Measurements from ENCODE around the gene PLA2G12A.

The PLA2G12A gene

DNA sequence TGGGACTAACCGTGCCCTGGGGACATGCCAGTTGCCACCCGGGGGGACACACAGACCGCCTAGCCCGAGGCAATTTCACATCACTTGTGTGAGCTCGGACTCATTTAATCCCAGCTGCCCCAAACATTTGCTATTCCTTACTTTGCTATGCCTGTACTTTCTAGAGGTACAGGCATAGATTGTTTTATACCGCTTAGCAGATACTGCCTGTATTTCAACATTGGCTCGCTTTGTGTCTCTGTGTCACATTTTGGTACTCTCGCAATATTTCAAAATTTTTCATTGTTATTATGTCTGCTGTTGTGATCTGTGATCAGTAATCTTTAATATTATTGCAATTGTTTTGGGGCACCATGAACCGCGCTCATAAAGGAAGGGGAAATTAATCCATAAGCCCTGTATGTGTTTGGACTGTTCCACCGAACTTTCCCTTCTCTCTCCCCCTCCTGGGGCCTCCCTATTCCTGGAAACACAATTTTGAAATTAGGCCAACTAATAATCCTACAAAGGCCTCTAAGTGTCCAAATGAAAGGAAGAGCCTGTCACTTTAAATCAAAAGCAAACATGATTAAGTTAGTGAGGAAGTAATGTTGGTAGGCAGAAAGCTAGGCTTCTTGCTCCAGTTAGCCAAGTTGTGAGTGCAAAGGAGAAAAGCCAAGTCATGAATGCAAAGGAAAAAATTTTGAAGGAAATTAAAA, 26.1 kb downstream of the PLA2G12A start:
- H3K4me1 ChIP-seq (ENCODE audit: insufficient read depth, low read length), result peaks cover 23% of the 10 kb centered on the region
- H3K27me3 ChIP-seq (ENCODE audit: insufficient read depth, low read length, poor library complexity), result no peaks in the 10 kb centered on the region
- H3K9ac ChIP-seq (ENCODE audit: low read depth, low read length), result peak overlapping the region; percentile 90
- H3K36me3 ChIP-seq (ENCODE audit: insufficient read depth, low read length), result peaks cover 3% of the 10 kb centered on the region; the same call in 1 of the 2 replicates
- peak overlapping the region; percentile 90 for H2AFZ ChIP-seq (ENCODE audit: low read depth, low read length)
- no peak for ATAC-seq (ENCODE audit: insufficient read depth, low read depth)
- peak overlapping the region; percentile 91 to 95; a peak in 3 of 4 replicates for H3K4me3 ChIP-seq (ENCODE audit: low read depth in 1 of 2, low read length in 2 of 2)
- TF ChIP-seq, protein P1, sequence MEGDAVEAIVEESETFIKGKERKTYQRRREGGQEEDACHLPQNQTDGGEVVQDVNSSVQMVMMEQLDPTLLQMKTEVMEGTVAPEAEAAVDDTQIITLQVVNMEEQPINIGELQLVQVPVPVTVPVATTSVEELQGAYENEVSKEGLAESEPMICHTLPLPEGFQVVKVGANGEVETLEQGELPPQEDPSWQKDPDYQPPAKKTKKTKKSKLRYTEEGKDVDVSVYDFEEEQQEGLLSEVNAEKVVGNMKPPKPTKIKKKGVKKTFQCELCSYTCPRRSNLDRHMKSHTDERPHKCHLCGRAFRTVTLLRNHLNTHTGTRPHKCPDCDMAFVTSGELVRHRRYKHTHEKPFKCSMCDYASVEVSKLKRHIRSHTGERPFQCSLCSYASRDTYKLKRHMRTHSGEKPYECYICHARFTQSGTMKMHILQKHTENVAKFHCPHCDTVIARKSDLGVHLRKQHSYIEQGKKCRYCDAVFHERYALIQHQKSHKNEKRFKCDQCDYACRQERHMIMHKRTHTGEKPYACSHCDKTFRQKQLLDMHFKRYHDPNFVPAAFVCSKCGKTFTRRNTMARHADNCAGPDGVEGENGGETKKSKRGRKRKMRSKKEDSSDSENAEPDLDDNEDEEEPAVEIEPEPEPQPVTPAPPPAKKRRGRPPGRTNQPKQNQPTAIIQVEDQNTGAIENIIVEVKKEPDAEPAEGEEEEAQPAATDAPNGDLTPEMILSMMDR (IDR thresholded peaks at IDR 0.05; ENCODE audit: borderline replicate concordance, extremely low read depth, low read length, poor library complexity, severe bottlenecking), result no peak
- no peak for TF ChIP-seq EZH2 (IDR thresholded peaks at IDR 0.05; ENCODE audit: borderline replicate concordance, low read depth, low read length, severe bottlenecking)
- H3K9me3 ChIP-seq (ENCODE audit: insufficient read depth, low read length, severe bottlenecking), result no peaks in the 10 kb centered on the region
- no peak for DNase-seq
- no peaks in the 10 kb centered on the region for H4K20me1 ChIP-seq (ENCODE audit: insufficient read depth, low read length)
- H3K79me2 ChIP-seq (ENCODE audit: insufficient read depth, low read length), result peaks cover 37% of the 10 kb centered on the region
- H3K4me2 ChIP-seq (ENCODE audit: insufficient read depth, low read length), result peak overlapping the region; percentile 77
- peak overlapping the region; percentile 72 for H3K27ac ChIP-seq (ENCODE audit: low read length)

DNA sequence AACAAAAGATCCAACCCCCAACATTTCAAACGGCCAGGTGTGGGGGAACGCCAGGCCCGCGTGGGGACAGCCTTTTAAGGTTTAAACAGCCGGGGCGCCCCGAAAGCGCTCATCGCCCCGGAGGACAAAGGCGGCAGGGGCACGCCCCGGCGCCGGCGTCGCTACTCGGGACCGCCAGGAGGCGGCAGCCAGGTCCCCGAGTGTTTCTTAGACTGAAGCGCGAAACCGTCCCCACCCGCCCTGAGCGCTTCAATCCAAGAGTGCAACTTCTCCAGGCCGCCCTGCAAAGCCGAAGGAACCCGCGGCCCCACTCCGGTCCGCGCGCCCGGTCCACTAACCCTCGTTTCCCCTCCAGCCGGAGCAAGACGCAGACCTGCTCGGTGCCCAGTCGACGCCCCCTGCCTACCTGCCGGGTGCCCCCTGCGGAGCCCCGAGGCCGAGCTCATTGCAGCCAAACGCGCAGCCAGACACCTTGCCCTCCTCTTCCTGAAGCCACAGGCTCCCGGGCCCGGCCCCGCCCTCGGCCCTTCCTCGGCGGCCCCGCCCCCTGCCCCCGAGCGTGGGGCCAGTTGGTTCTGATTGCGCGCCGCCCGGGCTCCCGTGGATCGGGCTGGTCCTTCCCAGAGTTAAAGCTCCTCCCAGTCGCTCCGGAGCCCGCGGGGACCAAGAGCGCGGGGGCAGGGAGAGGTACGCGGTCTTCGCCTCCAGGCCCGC, 26.8 kb downstream of the PLA2G12A start, which contains the start of gene CASP6:
CASP6 (minus strand) TSS at position 496 of the 714 bp plus-strand sequence; CDS start at position 446, 50 bp downstream.
- no peaks in the 10 kb centered on the region for H4K20me1 ChIP-seq (ENCODE audit: insufficient read depth, low read length)
- no peak for TF ChIP-seq EZH2 (IDR thresholded peaks at IDR 0.05; ENCODE audit: borderline replicate concordance, low read depth, low read length, severe bottlenecking)
- TF ChIP-seq, protein P1 (IDR thresholded peaks at IDR 0.05; ENCODE audit: borderline replicate concordance, extremely low read depth, low read length, poor library complexity, severe bottlenecking), result peak; percentile 78
- H3K4me2 ChIP-seq (ENCODE audit: insufficient read depth, low read length), result peak within 1 kb of the TSS; percentile 77
- peak; percentile 79 for DNase-seq
- no peaks in the 10 kb centered on the region for H3K9me3 ChIP-seq (ENCODE audit: insufficient read depth, low read length, severe bottlenecking)
- ATAC-seq (ENCODE audit: insufficient read depth, low read depth), result peak; percentile 83
- H3K27me3 ChIP-seq (ENCODE audit: insufficient read depth, low read length, poor library complexity), result no peaks in the 10 kb centered on the region
- peaks cover 43% of the 10 kb centered on the region for H3K79me2 ChIP-seq (ENCODE audit: insufficient read depth, low read length)
- H3K4me1 ChIP-seq (ENCODE audit: insufficient read depth, low read length), result peaks cover 23% of the 10 kb centered on the region
- peak within 1 kb of the TSS; percentile 90 for H3K9ac ChIP-seq (ENCODE audit: low read depth, low read length)
- peak within 1 kb of the TSS; percentile 90 for H2AFZ ChIP-seq (ENCODE audit: low read depth, low read length)
- peak within 1 kb of the TSS; percentile 91 to 95 for H3K4me3 ChIP-seq (ENCODE audit: low read depth in 1 of 2, low read length in 2 of 2)
- H3K27ac ChIP-seq (ENCODE audit: low read length), result peak within 1 kb of the TSS; percentile 72
- H3K36me3 ChIP-seq (ENCODE audit: insufficient read depth, low read length), result peaks cover 6% of the 10 kb centered on the region; the same call in 1 of the 2 replicates

DNA sequence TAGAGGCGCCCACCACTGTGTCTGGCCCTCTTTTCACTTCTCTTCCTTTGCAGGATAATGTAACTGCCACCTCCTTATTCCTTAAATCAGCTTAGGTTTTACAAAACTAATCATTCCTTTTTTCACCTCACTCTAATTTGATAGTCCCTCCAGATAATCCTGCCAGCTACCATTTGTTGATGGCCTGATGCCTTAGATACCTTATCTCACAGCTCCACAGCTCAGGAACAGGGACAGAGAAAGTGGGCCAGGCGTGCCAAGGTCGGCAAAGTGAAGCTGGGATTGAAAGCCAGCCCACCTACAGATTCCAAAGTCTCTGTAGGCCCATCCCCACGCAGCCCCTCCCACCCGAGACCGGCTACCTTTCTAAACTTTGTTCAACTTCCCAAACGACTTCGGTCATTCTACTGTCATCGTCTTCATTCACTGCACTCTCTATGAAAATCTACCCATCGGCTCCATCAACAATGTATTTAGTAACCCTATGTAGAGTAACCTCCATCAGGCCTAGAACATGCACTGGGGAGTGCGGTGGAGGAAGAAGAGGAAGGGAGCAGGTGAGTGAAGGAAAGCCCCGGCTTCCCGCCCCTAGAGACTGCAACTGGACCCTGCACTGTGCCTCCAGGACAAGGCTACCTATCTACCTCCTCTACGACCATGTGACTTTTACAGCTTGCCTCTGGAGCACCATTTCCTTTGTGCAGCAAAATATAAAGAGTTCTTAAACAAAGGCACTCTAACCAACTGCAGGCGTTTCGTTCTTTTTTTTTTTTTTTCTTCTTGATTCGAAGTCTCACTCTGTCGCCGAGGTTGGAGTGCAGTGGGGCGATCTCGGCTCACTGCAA, 28.1 kb downstream of the PLA2G12A start:
- peak overlapping the region; percentile 91 to 95; a peak in 3 of 4 replicates for H3K4me3 ChIP-seq (ENCODE audit: low read depth in 1 of 2, low read length in 2 of 2)
- TF ChIP-seq, protein P1 (IDR thresholded peaks at IDR 0.05; ENCODE audit: borderline replicate concordance, extremely low read depth, low read length, poor library complexity, severe bottlenecking), result no peak
- no peak for TF ChIP-seq EZH2 (IDR thresholded peaks at IDR 0.05; ENCODE audit: borderline replicate concordance, low read depth, low read length, severe bottlenecking)
- no peaks in the 10 kb centered on the region for H4K20me1 ChIP-seq (ENCODE audit: insufficient read depth, low read length)
- H3K4me2 ChIP-seq (ENCODE audit: insufficient read depth, low read length), result peak overlapping the region; percentile 77
- peak overlapping the region; percentile 72 for H3K27ac ChIP-seq (ENCODE audit: low read length)
- peaks cover 23% of the 10 kb centered on the region for H3K4me1 ChIP-seq (ENCODE audit: insufficient read depth, low read length)
- peaks cover 16% of the 10 kb centered on the region; the same call in 1 of the 2 replicates for H3K36me3 ChIP-seq (ENCODE audit: insufficient read depth, low read length)
- H3K9me3 ChIP-seq (ENCODE audit: insufficient read depth, low read length, severe bottlenecking), result no peaks in the 10 kb centered on the region
- peaks cover 53% of the 10 kb centered on the region for H3K79me2 ChIP-seq (ENCODE audit: insufficient read depth, low read length)
- peak overlapping the region; percentile 90 for H3K9ac ChIP-seq (ENCODE audit: low read depth, low read length)
- DNase-seq (peak; percentile 32), ATAC-seq (ENCODE audit: insufficient read depth, low read depth) (peak; percentile 6; the same call in 1 of the 3 replicates)
- no peaks in the 10 kb centered on the region for H3K27me3 ChIP-seq (ENCODE audit: insufficient read depth, low read length, poor library complexity)
- H2AFZ ChIP-seq (ENCODE audit: low read depth, low read length), result peak overlapping the region; percentile 90
